COR-L47 (cell line): ENCODE data around the gene NUP107.
A peak's percentile ranks its signal among the peaks of the same experiment; 100 is the strongest.
"Not testable (repeated sequence)": the region's sequence is repeated elsewhere in the genome, so short reads cannot be mapped to it uniquely, and the experiment has no call there.

ENCODE experiments used
- DNase-seq: peaks from one replicate; lab custom pipeline; 2025; lab: John Stamatoyannopoulos, UW

Gene NUP107

DNA sequence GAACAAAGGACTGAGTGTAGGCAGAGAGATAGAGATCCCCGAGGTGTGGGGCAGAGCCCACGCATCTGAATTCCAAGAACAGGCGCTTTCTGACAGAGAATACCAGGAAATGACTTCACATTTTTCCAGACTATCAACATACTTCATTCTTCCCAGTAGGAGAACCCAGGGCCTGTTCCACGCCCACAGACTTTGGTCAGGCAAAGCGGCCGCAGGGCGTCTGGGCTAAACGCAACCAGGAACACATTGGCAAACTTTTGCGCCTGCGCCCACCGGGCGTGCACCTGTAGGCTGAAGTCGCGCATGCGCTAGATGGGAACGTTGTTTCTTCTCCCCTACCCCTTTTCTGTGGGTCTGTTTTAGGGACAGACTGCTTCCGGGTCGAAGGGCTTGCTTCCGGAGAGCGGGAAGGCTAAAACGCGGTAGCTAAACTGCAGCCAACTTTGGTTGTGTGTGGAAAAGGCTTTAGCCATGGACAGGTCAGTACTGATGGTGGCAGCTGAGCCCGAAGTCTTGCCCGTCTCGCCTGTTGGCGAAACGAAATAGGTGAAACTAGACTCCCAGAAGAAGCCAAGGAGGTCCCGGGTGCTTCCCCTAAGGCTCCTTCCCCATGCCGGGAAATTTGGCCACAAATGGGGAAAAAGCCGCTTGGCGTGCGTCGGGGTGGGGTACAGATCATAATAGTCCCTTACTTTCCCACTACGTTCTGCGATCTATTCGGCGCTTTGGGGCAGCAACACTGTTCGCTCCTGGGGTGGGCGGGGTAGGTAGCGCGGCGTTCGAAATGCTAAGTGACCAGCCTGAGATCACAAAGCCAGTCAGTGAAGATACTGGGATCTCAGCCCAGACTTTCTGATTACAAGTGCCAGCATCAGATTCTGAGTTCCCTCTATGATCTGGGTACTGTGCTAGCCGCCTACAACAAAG, at the start of gene NUP107:
Gene NUP107 (plus strand): TSS at position 384 of the 927 bp plus-strand sequence. CDS start 88 bp downstream, at position 472.
- DNase-seq: peak; percentile 99

DNA sequence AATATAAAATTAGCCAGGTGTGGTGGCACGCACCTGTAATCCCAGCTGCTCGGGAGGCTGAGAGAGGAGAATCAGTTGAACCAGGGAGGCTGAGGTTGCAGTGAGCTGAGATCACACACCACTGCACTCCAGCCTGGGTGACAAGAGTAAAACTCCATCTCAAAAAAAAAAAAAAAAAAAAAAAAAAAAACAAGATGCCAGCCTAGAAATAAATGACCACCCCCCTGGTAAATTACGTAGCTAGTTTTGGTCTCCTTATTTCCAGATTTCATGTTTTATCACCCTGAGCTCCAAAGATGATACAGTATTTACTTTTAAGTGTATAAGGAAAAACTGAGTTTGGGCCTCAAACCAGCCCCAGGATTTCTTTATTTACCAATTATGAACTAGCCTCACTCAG, 49.3 kb upstream of the NUP107 start:
- not testable (repeated sequence) for DNase-seq

DNA sequence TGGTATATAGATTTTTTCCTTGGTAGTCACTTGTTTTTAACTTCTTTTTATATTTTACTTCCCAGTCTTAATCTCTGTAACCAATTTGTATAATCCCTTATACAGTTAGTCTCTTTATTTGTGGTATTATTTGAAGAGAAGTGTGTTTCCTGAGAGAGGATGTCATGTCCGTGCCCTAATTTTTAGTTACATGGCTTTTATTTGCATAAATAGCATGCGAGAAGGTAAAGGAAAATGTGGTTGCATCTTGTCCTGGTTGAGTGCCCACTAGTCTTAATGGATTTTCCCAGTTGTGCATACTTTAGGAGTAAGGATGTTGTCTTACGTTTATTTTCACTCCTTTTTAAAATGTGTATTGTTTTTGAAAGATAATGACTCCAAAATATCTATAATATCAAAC, 48.6 kb upstream of the NUP107 start:
- no peak for DNase-seq

DNA sequence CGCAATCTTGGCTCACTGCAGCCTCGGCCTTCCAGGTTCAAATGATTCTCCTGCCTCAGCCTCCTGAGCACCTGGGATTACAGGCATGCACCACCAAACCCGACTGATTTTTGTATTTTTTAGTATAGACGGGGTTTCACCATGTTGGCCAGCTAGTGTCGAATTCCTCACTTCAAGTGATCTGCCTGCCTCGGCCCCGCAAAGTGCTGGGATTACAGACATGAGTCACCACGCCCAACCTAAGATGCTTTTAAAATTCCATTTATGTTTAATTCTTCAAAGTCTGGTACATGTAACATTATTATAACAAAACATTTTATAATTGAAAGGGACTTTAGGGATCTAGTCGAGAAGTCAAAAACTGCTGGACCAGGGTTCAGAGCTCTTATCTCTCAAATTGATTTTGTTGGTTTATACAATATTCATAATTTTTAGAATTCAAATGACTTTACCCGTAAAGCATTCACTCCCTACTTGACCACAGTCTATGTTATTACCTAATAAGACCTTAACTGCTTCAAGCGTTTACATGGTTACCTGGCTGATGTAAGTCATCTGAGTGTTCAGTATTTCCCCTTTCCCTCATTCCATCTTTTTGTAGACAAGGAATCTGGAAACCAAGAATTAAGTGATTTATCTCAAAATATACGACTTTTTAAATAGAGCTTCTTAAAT, 47.9 kb upstream of the NUP107 start:
- no peak for DNase-seq

DNA sequence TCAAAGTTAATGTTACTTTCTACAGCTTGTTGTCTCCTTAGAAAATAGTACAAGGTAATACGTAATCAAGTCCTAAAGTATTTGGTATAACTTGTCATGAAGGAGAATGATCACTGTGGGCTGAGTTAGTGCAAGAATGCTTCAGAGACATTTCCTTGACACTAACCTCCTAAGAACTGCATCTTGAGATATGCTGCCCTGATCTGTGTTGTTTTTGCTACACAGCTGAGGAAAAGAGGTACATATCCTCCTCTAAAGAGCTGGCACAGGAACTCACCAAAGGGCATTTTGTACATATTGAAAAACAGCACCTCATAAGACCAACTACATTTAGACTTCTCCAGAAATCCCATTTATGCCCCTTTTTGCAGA, 47.4 kb upstream of the NUP107 start:
- no peak for DNase-seq

DNA sequence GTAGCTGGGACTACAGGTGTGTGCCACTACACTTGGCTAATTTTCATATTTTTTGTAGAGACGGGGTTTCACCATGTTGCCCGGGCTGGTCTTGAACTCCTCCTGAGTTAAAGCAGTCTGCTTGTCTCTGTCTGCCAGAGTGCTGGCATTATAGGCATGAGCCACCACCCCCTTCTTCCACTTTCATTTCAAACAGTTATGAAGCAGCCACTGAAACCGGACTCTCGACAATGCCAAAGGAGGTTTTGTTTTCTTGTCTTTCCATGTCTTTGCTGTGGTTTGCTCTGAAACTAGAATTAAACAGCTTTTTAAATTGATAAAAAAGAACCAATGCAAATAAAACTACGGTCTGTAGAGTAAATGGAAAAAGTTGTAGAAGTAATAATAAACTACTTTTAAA, 45.6 kb upstream of the NUP107 start:
- no peak for DNase-seq

DNA sequence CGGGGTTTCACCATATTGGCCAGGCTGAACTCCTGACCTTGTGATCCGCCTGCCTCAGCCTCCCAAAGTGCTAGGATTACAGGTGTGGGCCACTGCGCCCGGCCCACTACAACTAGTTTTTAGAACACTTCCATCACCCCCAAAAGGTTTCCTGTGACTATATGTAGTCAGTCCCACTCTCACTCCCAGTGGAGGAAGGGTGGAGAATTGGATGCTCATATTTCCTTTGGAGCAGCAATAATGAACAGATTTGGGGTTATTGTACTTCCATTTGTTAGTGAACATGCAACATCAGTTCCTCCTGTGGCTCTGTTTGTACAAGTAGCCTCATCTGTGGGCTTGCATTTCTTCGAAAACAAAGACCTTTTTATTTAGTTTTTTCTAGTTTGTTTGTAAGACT, 40.3 kb upstream of the NUP107 start:
- DNase-seq: no peak

DNA sequence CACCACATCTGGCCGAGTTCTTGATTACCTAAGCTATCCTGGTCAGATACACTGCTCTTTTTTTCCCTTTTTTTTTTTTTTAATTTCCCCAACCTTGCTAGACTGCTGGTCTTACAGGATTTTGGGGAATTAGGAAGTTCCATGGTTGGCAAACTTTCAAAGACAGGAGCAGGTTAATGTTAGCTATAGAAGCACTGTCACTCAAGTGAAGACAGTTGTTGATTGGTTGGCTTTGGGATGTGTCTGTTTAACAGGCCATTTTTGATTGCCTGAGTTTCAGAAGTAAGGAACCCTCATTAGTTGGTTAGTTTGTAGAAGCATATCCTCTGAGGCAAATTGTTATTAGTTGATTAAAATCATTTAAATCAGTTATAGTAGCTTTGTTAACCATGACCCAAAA, 39.3 kb upstream of the NUP107 start:
- DNase-seq: no peak

DNA sequence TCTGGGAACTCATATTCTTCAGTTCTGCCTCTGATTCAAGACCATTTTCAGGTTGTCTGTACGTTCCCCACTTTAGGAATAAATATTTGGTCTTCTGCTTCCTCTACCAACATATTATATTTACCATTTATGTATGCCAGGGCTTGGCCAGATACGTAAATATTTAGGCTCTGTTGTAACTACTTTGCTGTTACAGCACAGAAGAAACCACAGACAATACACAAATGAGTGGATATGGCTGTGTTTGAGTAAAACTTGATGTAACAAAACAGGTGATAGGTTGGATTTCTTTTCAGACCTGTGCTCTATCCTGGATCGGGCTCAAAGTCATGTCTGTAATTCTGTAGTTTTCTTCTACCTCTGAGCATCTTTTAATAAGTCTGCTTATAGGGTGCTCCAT, 38.6 kb upstream of the NUP107 start:
- no peak for DNase-seq

DNA sequence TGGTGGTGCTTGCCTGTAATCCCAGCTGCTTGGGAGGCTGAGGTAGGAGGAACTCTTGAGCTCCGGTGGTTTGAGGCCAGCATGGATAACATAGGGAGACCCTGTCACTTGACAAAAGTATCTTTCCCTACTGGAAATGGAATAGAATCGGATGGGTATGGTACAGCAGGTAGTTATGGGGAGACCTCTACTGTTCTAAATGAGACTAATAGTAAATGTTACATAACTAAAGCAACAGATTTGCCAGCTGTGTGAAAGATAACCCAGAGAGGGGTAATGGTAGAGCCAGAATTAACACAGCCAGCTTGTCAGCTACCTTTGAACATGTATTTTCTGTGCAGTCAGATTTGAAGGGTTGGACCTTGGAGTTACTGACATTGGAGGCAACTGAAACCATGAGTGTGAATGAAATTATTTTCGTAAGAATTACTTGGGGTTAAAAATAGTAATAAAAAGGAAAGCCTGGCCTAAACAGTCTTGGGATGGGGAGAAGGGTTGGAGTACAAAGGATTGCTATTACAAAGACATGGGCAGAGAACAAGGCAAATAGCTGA, 21.7 kb upstream of the NUP107 start:
- no peak for DNase-seq

DNA sequence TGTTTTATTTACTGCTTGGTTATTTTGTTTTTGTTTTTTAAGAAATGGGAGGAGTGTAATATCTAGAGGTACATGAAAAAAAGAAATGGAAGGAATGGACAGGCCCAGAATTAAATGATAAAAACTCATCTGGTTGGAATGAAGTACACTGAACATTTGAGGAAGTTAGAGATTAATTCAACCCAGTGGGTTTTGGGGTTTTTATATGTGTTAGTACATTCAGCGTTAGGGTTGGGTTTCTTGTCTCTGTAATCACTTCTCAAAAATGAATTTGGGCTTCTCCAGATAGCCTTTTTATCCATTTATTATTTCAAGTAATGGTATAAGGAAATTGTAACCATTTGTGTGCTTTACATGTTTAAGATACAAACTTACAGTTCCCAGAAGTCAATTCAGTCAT, 19.5 kb upstream of the NUP107 start:
- DNase-seq: no peak

DNA sequence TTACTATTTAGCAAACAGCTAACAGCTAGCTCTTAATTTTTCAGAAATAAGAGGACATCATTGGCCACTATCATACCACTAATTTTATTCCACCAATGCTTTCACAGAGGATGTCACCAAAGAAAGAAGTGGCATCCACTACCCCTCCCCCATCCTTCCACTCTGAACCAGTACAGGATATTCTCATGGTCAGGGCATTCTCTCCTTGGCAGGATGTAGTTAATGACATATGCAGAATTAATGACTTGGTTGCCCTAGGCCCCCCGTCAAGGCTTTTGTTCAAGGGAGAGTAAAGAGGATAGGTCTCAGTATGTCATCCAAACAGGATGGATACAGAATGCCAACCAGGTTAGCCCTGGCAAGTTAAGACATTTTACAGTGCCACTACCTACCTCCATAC, 18.9 kb upstream of the NUP107 start:
- DNase-seq: no peak

DNA sequence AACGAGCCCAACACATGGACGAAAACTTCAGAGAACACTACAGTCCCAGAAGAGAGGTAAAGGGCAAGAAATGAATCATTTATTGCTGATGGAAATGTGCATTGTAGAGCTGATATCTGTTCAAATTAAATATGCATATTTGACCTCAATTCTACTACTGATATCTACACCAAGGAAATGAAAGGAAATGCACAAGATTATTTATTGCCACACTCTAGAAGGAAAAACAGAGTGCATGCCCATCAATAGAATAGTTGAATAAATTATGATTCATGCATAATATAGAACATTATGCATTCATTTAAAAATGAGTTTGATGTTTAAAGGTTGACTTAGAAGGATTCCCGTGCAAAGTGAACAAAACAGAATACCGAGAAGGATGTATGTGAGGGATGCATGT, 15.6 kb upstream of the NUP107 start:
- DNase-seq: no peak

DNA sequence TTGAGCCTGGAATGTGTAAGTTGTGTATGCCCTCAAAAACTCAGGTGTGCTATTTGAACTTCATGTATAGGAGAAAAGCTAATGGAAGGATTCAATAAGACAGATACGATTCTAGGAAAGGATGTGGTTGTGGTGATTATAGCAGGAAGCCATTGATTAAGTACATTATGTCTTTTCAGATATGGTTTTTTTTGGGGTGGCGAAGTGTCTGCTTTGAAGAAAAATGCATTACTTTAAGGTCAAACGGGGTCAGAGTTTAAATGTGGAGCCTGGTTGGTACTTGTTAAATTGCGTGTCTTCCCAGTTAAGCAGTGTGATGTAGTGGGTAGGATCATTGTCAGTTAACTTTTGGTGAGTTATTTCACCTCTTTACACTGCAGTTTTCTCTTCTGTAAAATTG, 13.0 kb upstream of the NUP107 start:
- no peak for DNase-seq

DNA sequence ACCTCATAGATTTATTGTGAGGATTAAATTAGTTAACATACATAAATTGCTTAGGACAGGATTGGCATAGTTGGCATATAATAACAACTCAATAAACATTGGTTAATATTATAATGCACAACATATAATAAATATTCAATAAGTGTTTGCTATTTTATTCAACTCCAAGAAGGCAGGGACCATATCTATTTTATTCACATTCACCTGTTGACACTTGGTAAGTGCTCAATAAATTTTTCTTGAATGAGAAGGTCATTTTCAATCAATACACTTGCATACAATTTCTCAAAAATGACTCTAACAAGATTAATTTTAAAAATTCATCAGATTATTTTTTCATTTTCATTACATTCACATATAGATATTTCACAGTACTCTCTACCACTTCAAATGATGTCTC, 12.4 kb upstream of the NUP107 start:
- no peak for DNase-seq

DNA sequence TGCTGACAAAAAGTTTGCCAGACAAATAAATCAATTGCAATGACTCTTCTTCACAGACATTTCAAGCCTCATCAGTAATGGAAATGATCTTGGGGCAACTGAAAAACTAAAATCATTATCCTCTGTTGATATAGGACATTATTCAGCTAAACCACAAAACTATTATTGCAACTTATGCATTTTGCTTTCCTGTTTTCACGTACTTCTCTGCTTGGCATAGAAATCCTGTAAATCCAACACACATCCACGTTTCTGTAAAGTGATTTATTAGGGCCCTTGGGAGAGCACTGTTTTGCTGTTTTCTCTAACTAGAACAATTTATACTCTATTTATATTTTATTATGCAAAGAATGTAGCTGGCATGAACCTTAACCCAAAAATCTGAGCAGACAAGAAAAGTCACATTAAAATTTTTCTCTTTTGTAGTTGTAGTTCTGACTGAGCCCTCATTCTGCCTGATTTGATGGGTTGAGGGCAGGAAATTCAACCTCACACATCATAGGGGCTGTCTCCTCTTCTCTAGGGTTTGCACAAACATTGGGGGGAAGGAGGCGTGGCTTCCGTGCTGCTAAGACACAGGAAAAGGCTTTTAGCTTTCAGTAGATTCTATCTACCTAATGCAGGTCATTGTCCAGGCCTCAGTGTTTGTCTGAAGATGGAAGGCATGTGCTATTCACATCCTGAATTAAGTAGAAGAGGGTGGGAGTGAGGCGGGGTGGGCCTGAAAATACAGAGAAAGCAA, 11.5 kb upstream of the NUP107 start:
- no peak for DNase-seq

DNA sequence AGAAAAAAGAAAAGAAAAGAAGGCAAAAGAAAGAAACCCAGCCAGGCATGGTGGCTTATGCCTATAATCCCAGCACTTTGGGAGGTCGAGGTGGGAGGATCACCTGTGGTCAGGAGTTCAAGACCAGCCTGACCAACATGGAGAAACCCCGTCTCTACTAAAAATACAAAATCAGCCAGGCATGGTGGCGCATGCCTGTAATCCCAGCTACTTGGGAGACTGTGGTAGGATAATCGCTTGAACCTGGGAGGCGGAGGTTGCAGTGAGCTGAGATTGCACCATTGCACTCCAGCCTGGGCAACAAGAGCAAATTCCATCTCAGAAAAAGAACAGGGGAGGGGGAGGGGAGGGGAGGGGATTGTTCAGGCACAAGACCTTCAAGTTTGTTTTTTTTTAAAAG, 9.9 kb upstream of the NUP107 start:
- DNase-seq: not testable (repeated sequence)

DNA sequence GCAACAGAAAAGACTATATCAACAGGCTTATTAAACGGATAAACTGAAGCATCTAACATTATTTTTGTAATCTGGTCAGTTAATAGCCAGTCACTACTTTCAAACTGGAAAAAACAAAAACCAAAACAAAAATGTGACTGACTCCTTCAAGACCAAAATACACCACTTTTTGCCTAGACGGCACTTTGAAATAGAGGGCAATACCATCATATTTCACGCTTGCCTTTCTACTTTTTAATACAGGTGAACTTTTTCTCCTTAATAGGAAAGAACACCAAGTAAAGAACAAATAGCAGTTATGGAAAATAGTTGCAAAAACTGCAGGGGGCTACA, 550 bp upstream of the NUP107 start:
- DNase-seq: no peak

DNA sequence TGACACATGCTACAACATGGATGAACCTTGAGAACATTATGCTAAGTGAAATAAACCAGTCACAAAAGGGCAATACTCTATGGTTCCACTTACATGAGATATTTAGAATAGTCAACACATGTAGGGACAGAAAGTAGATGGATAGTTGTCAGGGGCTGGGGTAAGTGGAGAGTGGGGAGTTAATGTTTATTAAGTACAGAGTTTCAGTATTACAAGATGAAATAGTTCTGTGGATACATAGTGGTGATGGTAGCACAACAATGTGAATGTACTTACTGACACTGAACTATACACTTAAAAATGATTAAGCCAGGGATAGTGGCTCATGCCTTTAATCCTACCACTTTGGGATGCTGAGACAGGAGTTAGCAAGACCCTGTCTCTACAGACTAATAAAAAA, 8.7 kb downstream of the NUP107 start:
- no peak for DNase-seq

DNA sequence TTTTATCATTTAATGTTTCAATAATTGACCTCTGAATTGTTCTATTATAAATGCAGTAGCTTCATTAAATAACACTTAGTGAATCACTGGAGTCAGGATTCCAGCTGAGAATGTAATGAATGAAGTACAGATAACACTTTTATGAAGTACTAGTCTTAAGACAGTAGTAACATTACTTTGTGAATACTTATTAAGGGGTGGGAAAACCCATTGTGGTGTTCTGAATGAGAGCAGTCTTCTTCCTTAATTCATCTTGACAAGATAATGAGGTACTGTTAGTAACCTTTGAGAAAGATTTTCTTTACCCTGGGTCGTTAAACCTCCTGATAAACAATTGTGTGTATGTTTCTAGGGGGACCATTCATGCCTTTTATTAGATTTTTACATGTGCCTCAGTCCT, 12.7 kb downstream of the NUP107 start:
- DNase-seq: no peak

DNA sequence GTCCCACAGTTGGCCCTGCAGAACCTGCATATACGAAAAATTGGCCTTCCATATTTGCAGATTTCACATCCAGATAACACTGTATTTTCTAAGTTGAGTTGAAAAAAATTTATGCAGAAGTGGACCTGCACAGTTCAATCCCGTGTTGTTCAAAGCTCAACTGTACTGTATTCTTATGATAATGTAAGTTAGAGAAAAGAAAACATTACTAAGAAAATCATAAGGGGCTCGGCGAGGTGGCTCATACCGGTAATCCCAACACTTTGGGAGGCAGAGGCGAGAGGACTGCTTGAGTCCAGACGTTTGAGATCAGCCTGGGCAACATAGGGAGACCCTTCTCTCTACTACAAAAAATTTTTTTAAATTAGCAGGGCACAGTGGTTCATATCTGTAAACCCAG, 41.0 kb downstream of the NUP107 start:
- DNase-seq: no peak

DNA sequence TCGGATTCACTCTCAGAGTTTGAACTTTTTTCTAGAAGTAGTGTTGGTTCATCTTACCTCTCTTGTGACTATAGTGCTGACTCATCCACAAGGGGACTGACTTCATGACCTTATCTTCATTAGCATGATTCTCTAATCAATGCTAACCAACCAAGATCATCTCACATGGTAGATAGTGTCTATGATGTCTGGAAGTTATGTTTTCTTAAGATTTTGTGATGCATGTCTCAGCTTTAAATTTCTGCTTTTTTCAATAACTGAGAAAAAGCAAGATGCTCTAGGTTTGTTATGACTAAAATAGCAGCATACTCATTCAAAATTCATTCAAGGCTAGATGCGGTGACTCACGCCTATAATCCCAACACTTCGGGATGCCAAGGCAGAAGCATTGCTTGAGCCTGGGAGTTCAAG, 46.9 kb downstream of the NUP107 start:
- DNase-seq: no peak

DNA sequence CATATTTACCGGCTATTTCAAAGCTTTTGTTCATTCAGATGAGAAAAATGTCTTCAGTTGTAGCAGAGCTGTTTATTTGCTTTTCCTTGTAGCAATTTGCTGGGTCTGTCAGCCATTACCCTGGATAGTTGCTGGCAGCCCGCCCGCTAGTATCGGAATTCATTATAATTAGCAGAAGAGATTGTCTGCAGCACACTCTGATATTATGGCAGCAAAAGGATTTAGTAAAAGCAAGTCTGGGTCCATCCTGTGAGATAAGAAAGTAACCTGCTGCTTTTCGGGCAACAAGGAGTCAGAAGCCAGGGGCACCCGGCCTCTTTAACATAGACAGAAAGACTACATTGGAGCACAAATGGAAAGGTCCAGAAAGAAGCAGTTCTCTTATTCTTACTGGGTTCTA, 53.1 kb downstream of the NUP107 start:
- peak; percentile 41 for DNase-seq
